Uterus (tissue), 2 donors: ENCODE data around the gene MOG.

Experiments used
- POLR2A ChIP-seq, 2 donors: fragments of 450-650 bp; IDR thresholded peaks; one replicate each; pipeline ENCODE4 v1.6.1; 2016; ENCODE audit warnings: antibody characterized with exemption in 2 of 2, mild to moderate bottlenecking in 1 of 2, moderate library complexity in 1 of 2
- TF ChIP-seq, protein P1 (sequence below), 4 experiments: fragments of 200-600 bp in 2 of 4; fragments of 450-650 bp in 2 of 4; sonication (generic) in 2 of 4; IDR thresholded peaks; one replicate each; pipeline ENCODE4 v1.5.1; 2016 to 2019; ENCODE audit warnings: antibody characterized with exemption in 4 of 4, mild to moderate bottlenecking in 2 of 4, moderate library complexity in 1 of 4

DNA sequence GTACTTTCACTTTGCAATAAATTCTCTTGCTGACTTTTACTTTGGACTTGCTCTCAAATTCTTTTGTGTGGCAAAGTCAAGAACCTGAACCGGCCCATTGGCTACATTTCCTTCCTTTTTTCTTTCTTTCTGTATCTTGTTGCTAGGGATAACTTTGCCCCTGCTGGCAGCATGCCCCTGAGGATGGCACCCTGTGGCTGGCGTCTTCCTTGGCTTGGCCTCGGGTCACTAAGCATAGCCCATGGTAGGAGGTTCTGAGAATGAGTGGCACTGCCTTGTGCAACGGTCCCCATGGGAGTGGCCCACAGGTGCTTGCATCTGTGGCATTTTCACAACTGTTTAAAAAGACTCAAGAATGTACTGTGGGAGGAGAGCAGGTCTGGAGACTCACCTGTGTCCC, 52.3 kb downstream of the MOG start:
- TF ChIP-seq, protein P1, sequence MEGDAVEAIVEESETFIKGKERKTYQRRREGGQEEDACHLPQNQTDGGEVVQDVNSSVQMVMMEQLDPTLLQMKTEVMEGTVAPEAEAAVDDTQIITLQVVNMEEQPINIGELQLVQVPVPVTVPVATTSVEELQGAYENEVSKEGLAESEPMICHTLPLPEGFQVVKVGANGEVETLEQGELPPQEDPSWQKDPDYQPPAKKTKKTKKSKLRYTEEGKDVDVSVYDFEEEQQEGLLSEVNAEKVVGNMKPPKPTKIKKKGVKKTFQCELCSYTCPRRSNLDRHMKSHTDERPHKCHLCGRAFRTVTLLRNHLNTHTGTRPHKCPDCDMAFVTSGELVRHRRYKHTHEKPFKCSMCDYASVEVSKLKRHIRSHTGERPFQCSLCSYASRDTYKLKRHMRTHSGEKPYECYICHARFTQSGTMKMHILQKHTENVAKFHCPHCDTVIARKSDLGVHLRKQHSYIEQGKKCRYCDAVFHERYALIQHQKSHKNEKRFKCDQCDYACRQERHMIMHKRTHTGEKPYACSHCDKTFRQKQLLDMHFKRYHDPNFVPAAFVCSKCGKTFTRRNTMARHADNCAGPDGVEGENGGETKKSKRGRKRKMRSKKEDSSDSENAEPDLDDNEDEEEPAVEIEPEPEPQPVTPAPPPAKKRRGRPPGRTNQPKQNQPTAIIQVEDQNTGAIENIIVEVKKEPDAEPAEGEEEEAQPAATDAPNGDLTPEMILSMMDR (IDR thresholded peaks at IDR 0.05): no peak
- TF ChIP-seq POLR2A (IDR thresholded peaks at IDR 0.05): no peak
